Measurements from ENCODE around the gene IFT43.

- TF ChIP-seq CTCF (conservative IDR thresholded peaks at IDR 0.05): no peak
- TF ChIP-seq EZH2 (IDR thresholded peaks at IDR 0.05; ENCODE audit: low read depth): no peak
Measured at GRCh38 chr14:76023757-76024156, 38.2 kb downstream of the IFT43 start.

Measured in PC-9 (cell line).